ENCODE measurements around the gene PKP3.
"Not testable (repeated sequence)": the region's sequence is repeated elsewhere in the genome, so short reads cannot be mapped to it uniquely, and the experiment has no call there.

PKP3 gene

GRCh38 chr11:394034-394857 is at the start of gene PKP3:
Gene PKP3 (plus strand): TSS chr11:394209. CDS start chr11:394293, 84 bp downstream.
- DNase-seq = peak; percentile 43

GRCh38 chr11:344836-345578 is 49.0 kb upstream of the PKP3 start:
- DNase-seq = no peak

- DNase-seq = no peak
Observed at GRCh38 chr11:346529-346928, 47.5 kb upstream of the PKP3 start.

- not testable (repeated sequence) for DNase-seq
Observed at GRCh38 chr11:349270-349954, 44.6 kb upstream of the PKP3 start.

GRCh38 chr11:350033-350722 is 43.8 kb upstream of the PKP3 start:
- not testable (repeated sequence) for DNase-seq

- peak; percentile 65 for DNase-seq
Observed at GRCh38 chr11:350723-351255, 43.2 kb upstream of the PKP3 start.

- no peak for DNase-seq
Observed at GRCh38 chr11:351411-351810, 42.6 kb upstream of the PKP3 start.

GRCh38 chr11:352456-353031 is 41.5 kb upstream of the PKP3 start:
- no peak for DNase-seq

GRCh38 chr11:353179-353873 is 40.7 kb upstream of the PKP3 start:
- no peak for DNase-seq

GRCh38 chr11:355581-356458 is 38.2 kb upstream of the PKP3 start:
- no peak for DNase-seq

GRCh38 chr11:356610-357009 is 37.4 kb upstream of the PKP3 start:
- no peak for DNase-seq

- DNase-seq = no peak
Observed at GRCh38 chr11:357582-357981, 36.4 kb upstream of the PKP3 start.

- DNase-seq = no peak
Observed at GRCh38 chr11:358129-358800, 35.7 kb upstream of the PKP3 start.

GRCh38 chr11:359181-359714 is 34.8 kb upstream of the PKP3 start:
- no peak for DNase-seq

GRCh38 chr11:360326-361280 is 33.4 kb upstream of the PKP3 start:
- no peak for DNase-seq

GRCh38 chr11:362642-363442 is 31.2 kb upstream of the PKP3 start:
- no peak for DNase-seq

- DNase-seq = not testable (repeated sequence)
Observed at GRCh38 chr11:363443-363805, 30.6 kb upstream of the PKP3 start.

All from RPMI8226 (cell line).